Right cardiac atrium (tissue), 5 donors: ENCODE measurements around the gene MED19. TPM values are rescaled to one million over a fixed set of nuclear protein-coding genes. Genes with fewer than 3 reads are reported as not detected.

ENCODE experiments used
- polyA plus RNA-seq: library from polyadenylated mRNA; stranded (reverse); fragments of 200-250 nt; gene quantifications from one replicate; pipeline ENCODE4 v1.2.3, GENCODE V29; 2013
- total RNA-seq, 4 donors: library from RNA; stranded (reverse); fragmentation: NEBNext Ultra II Directional; extraction: Animal tissue kit (Norgen Biotek cat#: 25700); gene quantifications; one replicate each; pipeline ENCODE4 v1.2.1, GENCODE V29; 2021
- donor health status: healthy with polysubstance abuse.
- donor health status: DM: no; HTN: yes; CAD: no.
- donor health status: DM: no; HTN: no; CAD: no.
- donor health status: DM: no; HTN: yes; CAD: no; lungs with severe emphysema.
- donor health status: DM: yes; HTN: yes; CAD: no.

MED19 gene
- total and polyA plus RNA-seq, 5 donors = 8.4 to 10.5 (median 9.8) TPM

Other genes starting within 250 kb of the MED19 start
- 1 to 10 TPM; 3.4 to 10.0 (median 8.8) TPM for gene SLC43A1, start 196.5 kb downstream of the MED19 start, total RNA-seq
- 8.4 TPM for gene SLC43A1, start 196.5 kb downstream of the MED19 start, polyA plus RNA-seq
- 10 to 100 TPM; 40.6 to 68.8 (median 50.2) TPM for gene TIMM10, start 181.5 kb downstream of the MED19 start, total RNA-seq
- gene TIMM10, start 181.5 kb downstream of the MED19 start, polyA plus RNA-seq = 59.2 TPM
- gene SMTNL1, start 174.6 kb downstream of the MED19 start, total RNA-seq = not detected
- not detected for gene SMTNL1, start 174.6 kb downstream of the MED19 start, polyA plus RNA-seq
- 10 to 100 TPM; 22.6 to 28.8 (median 24.6) TPM for gene UBE2L6, start 144.5 kb downstream of the MED19 start, total RNA-seq
- 19.8 TPM for gene UBE2L6, start 144.5 kb downstream of the MED19 start, polyA plus RNA-seq
- gene SERPING1, start 114.5 kb downstream of the MED19 start, total RNA-seq = 100 to 1,000 TPM; 181 to 294 (median 203) TPM
- 268 TPM for gene SERPING1, start 114.5 kb downstream of the MED19 start, polyA plus RNA-seq
- gene YPEL4, start 62.3 kb downstream of the MED19 start, total RNA-seq = 1 to 10 TPM in 1 of 4 donors, under 1 TPM in 3; 0.33 to 1.1 (median 0.62) TPM
- gene YPEL4, start 62.3 kb downstream of the MED19 start, polyA plus RNA-seq = 1.5 TPM
- 1 to 10 TPM; 6.3 to 8.2 (median 7.2) TPM for gene CLP1, start 54.5 kb downstream of the MED19 start, total RNA-seq
- 4.6 TPM for gene CLP1, start 54.5 kb downstream of the MED19 start, polyA plus RNA-seq
- 10 to 100 TPM; 38.9 to 60.4 (median 54.3) TPM for gene ZDHHC5, start 44.1 kb downstream of the MED19 start, total RNA-seq
- 27.0 TPM for gene ZDHHC5, start 44.1 kb downstream of the MED19 start, polyA plus RNA-seq
- 10 to 100 TPM; 57.4 to 78.1 (median 70.8) TPM for gene TMX2, start 378 bp upstream of the MED19 start, total RNA-seq
- 73.2 TPM for gene TMX2, start 378 bp upstream of the MED19 start, polyA plus RNA-seq
- 100 to 1,000 TPM in 2 of 4 donors, 10 to 100 TPM in 2; 91.3 to 110 (median 99.1) TPM for gene SELENOH, start 29.3 kb upstream of the MED19 start, total RNA-seq
- gene SELENOH, start 29.3 kb upstream of the MED19 start, polyA plus RNA-seq = 163 TPM
- not detected for gene BTBD18, start 39.6 kb upstream of the MED19 start, total RNA-seq
- 0.02 TPM for gene BTBD18, start 39.6 kb upstream of the MED19 start, polyA plus RNA-seq
- gene CTNND1, start 49.6 kb upstream of the MED19 start, total RNA-seq = 10 to 100 TPM; 66.6 to 98.6 (median 77.5) TPM
- gene CTNND1, start 49.6 kb upstream of the MED19 start, polyA plus RNA-seq = 32.2 TPM